Caco-2 (cell line): ENCODE results near the gene GSDMA. TPM values are rescaled to one million over a fixed set of nuclear protein-coding genes. Genes with fewer than 3 reads are reported as not detected.

Experiments used
- microRNA-seq: library from miRNA; unstranded; fragments of <30 nt; microRNA quantifications from one replicate; pipeline ENCODE4 v1.2.0, GENCODE V29; 2022
- total RNA-seq: library from RNA; stranded (reverse); gene quantifications from 2 replicates; pipeline ENCODE4 v1.2.3, GENCODE V29; 2022

The GSDMA gene
- total RNA-seq, 1 experiment from 2014 or later: not detected

Small RNA genes within 50 kb of the gene (microRNA-seq; reads per million reads assigned to microRNA genes)
- 1.5 reads per million for gene MIR6884

Other genes starting within 250 kb of the GSDMA start
- 42.9 and 46.3 TPM in 2 replicates for gene MIEN1, start 232.5 kb upstream of the GSDMA start, total RNA-seq
- gene GRB7, start 225.1 kb upstream of the GSDMA start, total RNA-seq: 83.3 and 98.6 TPM in 2 replicates
- gene IKZF3, start 98.7 kb upstream of the GSDMA start, total RNA-seq: 2.4 and 2.8 TPM in 2 replicates
- not detected in 2 replicates for gene ZPBP2, start 94.8 kb upstream of the GSDMA start, total RNA-seq
- gene GSDMB, start 44.4 kb upstream of the GSDMA start, total RNA-seq: 8.0 TPM in 2 replicates
- gene ORMDL3, start 35.4 kb upstream of the GSDMA start, total RNA-seq: 70.6 and 75.2 TPM in 2 replicates
- gene LRRC3C, start 35.3 kb upstream of the GSDMA start, total RNA-seq: not detected in 2 replicates
- 179 and 195 TPM in 2 replicates for gene PSMD3, start 17.8 kb downstream of the GSDMA start, total RNA-seq
- gene CSF3, start 52.4 kb downstream of the GSDMA start, total RNA-seq: not detected in 2 replicates
- gene MED24, start 91.4 kb downstream of the GSDMA start, total RNA-seq: 119 and 122 TPM in 2 replicates
- 27.3 and 29.3 TPM in 2 replicates for gene THRA, start 100.0 kb downstream of the GSDMA start, total RNA-seq
- gene NR1D1, start 137.6 kb downstream of the GSDMA start, total RNA-seq: 8.9 and 11.3 TPM in 2 replicates
- 82.6 and 86.9 TPM in 2 replicates for gene MSL1, start 159.0 kb downstream of the GSDMA start, total RNA-seq
- gene CASC3, start 177.5 kb downstream of the GSDMA start, total RNA-seq: 102 and 110 TPM in 2 replicates
- gene RAPGEFL1, start 214.5 kb downstream of the GSDMA start, total RNA-seq: 13.2 and 15.0 TPM in 2 replicates